Neural cell (in vitro differentiated cells): ENCODE data around the gene SLC35A5. TPM values are rescaled to one million over a fixed set of nuclear protein-coding genes. Genes with fewer than 3 reads are reported as not detected.

Experiments used
- H2AFZ ChIP-seq: fragments of 200-600, 300-800 bp; sonication (generic), shearing (Covaris generic); 2 replicates; pipeline ENCODE4 v1.6.0; 2014; ENCODE audit warnings: low read depth, mild to moderate bottlenecking, antibody characterized with exemption, low read length, moderate library complexity
- H3F3A ChIP-seq: fragments of 200-600 bp; shearing (Covaris generic); 2 replicates; pipeline ENCODE4 v1.6.1; 2016; ENCODE audit warnings: mild to moderate bottlenecking, moderate library complexity, mixed read lengths, antibody characterized with exemption, low read length; ENCODE audit not compliant: insufficient read depth, poor library complexity, severe bottlenecking
- H3K27ac ChIP-seq: fragments of 200-600, 300-800 bp; sonication (generic), shearing (Covaris generic); 2 replicates; pipeline ENCODE4 v1.5.1; 2014; ENCODE audit warnings: mild to moderate bottlenecking, low read length, moderate library complexity
- H3K27me3 ChIP-seq: fragments of 300-800, 200-600 bp; sonication (generic), shearing (Covaris generic); 2 replicates; pipeline ENCODE4 v1.6.0; 2014; ENCODE audit warnings: mild to moderate bottlenecking, low read depth, low read length, moderate library complexity; ENCODE audit not compliant: insufficient read depth
- H3K36me3 ChIP-seq: fragments of 300-800, 200-600 bp; sonication (generic), shearing (Covaris generic); 2 replicates; pipeline ENCODE4 v1.5.1; 2014; ENCODE audit warnings: mild to moderate bottlenecking, antibody characterized with exemption, low read length, moderate library complexity; ENCODE audit not compliant: insufficient read depth
- H3K4me2 ChIP-seq: fragments of 300-800, 200-600 bp; sonication (generic), shearing (Covaris generic); 2 replicates; pipeline ENCODE4 v1.6.0; 2014; ENCODE audit warnings: mild to moderate bottlenecking, low read length
- H3K4me3 ChIP-seq: fragments of 300-800, 200-600 bp; sonication (generic), shearing (Covaris generic); 2 replicates; pipeline ENCODE4 v1.5.1; 2014; ENCODE audit warnings: mild to moderate bottlenecking, low read length, moderate library complexity
- H3K79me2 ChIP-seq: fragments of 200-600 bp; shearing (Covaris generic); replicated peaks from 2 replicates; pipeline ENCODE4 v1.6.0; 2014; ENCODE audit warnings: mild to moderate bottlenecking, low read length, moderate library complexity; ENCODE audit not compliant: insufficient read depth
- H3K9ac ChIP-seq: fragments of 300-800, 200-600 bp; sonication (generic), shearing (Covaris generic); 2 replicates; pipeline ENCODE4 v1.6.1; 2016; ENCODE audit warnings: mild to moderate bottlenecking, low read length, mixed read lengths
- H3K9me2 ChIP-seq: fragments of 200-600 bp; shearing (Covaris generic); 2 replicates; pipeline ENCODE4 v1.6.1; 2016; ENCODE audit warnings: mild to moderate bottlenecking, low read length, mixed read lengths; ENCODE audit not compliant: insufficient read depth
- H3K9me3 ChIP-seq: fragments of 200-600, 300-800 bp; sonication (generic), shearing (Covaris generic); 2 replicates; pipeline ENCODE4 v1.6.1; 2016; ENCODE audit warnings: mild to moderate bottlenecking, mixed run types, low read length, moderate library complexity, mixed read lengths
- H4K20me1 ChIP-seq: fragments of 200-600 bp; shearing (Covaris generic); 2 replicates; pipeline ENCODE4 v1.6.1; 2016; ENCODE audit warnings: mild to moderate bottlenecking, mixed run types; ENCODE audit not compliant: insufficient read depth
- CTCF ChIP-seq: fragments of 450-650 bp; IDR thresholded peaks from 2 replicates; pipeline ENCODE4 v1.5.1; 2014; ENCODE audit warnings: antibody characterized with exemption, mild to moderate bottlenecking, moderate library complexity; ENCODE audit not compliant: poor library complexity, severe bottlenecking
- EP300 ChIP-seq: fragments of 450-650 bp; conservative IDR thresholded peaks from 2 replicates; pipeline ENCODE4 v1.6.1; 2014; ENCODE audit warnings: antibody characterized with exemption, mild to moderate bottlenecking, moderate library complexity; ENCODE audit not compliant: poor library complexity, severe bottlenecking
- EZH2 ChIP-seq: fragments of 200-600, 300-800 bp; shearing (Covaris generic), sonication (generic); IDR thresholded peaks from 2 replicates; pipeline ENCODE4 v1.6.1; 2014; ENCODE audit warnings: antibody characterized with exemption, low read length, borderline replicate concordance, mild to moderate bottlenecking; ENCODE audit not compliant: insufficient read depth, poor library complexity, severe bottlenecking
- MXI1 ChIP-seq: fragments of 450-650 bp; conservative IDR thresholded peaks from 2 replicates; pipeline ENCODE4 v1.6.1; 2014; ENCODE audit warnings: antibody characterized with exemption, mild to moderate bottlenecking; ENCODE audit not compliant: poor library complexity, severe bottlenecking
- POLR2AphosphoS5 ChIP-seq: IDR thresholded peaks from 2 replicates; pipeline ENCODE4 v1.6.1; 2012
- RAD21 ChIP-seq: fragments of 450-650 bp; conservative IDR thresholded peaks from 2 replicates; pipeline ENCODE4 v1.6.1; 2014; ENCODE audit warnings: antibody characterized with exemption, mild to moderate bottlenecking, moderate library complexity
- REST ChIP-seq: IDR thresholded peaks from 2 replicates; pipeline ENCODE4 v1.6.1; 2012; ENCODE audit warnings: borderline replicate concordance
- SMC3 ChIP-seq: fragments of 450-650 bp; conservative IDR thresholded peaks from 2 replicates; pipeline ENCODE4 v1.6.1; 2014; ENCODE audit warnings: antibody characterized with exemption, mild to moderate bottlenecking, moderate library complexity; ENCODE audit not compliant: poor library complexity
- TAF1 ChIP-seq: IDR thresholded peaks from 2 replicates; pipeline ENCODE4 v1.6.1; 2012; ENCODE audit warnings: low read depth
- polyA plus RNA-seq: library from polyadenylated mRNA; depleted of rRNA; stranded (reverse); fragments of >200 nt; gene quantifications from 2 replicates; pipeline ENCODE4 v1.2.3, GENCODE V29; 2014

SLC35A5 gene
- polyA plus RNA-seq, 1 donor from 2014 or later: 100 TPM

- Histone ChIP-seq H3K36me3 (peaks cover 17% of the 10 kb centered on the region), H2AFZ (no peak overlapping the region), H3K4me3 (no peak overlapping the region), H3K9me3 (no peaks in the 10 kb centered on the region), H3K9me2 (no peaks in the 10 kb centered on the region), H3F3A (no peaks in the 10 kb centered on the region), H3K4me2 (no peak overlapping the region), H3K27me3 (no peaks in the 10 kb centered on the region), H3K79me2 (no peaks in the 10 kb centered on the region), H3K9ac (no peak overlapping the region), H3K27ac (no peak overlapping the region), H4K20me1 (no peaks in the 10 kb centered on the region)
- TF ChIP-seq RAD21 (no peak), EP300 (no peak), MXI1 (no peak), TAF1 (no peak), REST (no peak), SMC3 (no peak), EZH2 (no peak), POLR2AphosphoS5 (no peak), CTCF (no peak)
These were observed 36.9 kb downstream of the SLC35A5 start for GRCh38 chr3:112598731-112599130.

- H3K27me3 ChIP-seq: no peaks in the 10 kb centered on the region
- H3K4me2 ChIP-seq: no peak overlapping the region
- TF ChIP-seq RAD21: no peak
- no peak for TF ChIP-seq CTCF
- no peak for TF ChIP-seq REST
- no peak for TF ChIP-seq EZH2
- TF ChIP-seq TAF1: no peak
- TF ChIP-seq EP300: no peak
- no peak for TF ChIP-seq SMC3
- TF ChIP-seq POLR2AphosphoS5: no peak
- no peak for TF ChIP-seq MXI1
- H3K9ac ChIP-seq: no peak overlapping the region
- H4K20me1 ChIP-seq: no peaks in the 10 kb centered on the region
- no peaks in the 10 kb centered on the region for H3K79me2 ChIP-seq
- no peaks in the 10 kb centered on the region for H3F3A ChIP-seq
- H3K36me3 ChIP-seq: peaks cover 10% of the 10 kb centered on the region
- no peaks in the 10 kb centered on the region for H3K9me3 ChIP-seq
- no peak overlapping the region for H2AFZ ChIP-seq
- no peak overlapping the region for H3K27ac ChIP-seq
- no peak overlapping the region for H3K4me3 ChIP-seq
- no peaks in the 10 kb centered on the region for H3K9me2 ChIP-seq
These were observed 40.5 kb downstream of the SLC35A5 start for GRCh38 chr3:112602217-112602838.
